Right ventricle myocardium inferior (tissue), 1 donor: ENCODE data around the gene IBTK. TPM values are rescaled to one million over a fixed set of nuclear protein-coding genes. Genes with fewer than 3 reads are reported as not detected.

Experiments used
- ATAC-seq: fragments of 200-7000 bp; cut with Tn5 transposase; one replicate; pipeline ENCODE4 v1.9.1; 2020; ENCODE audit warnings: mild to moderate bottlenecking, moderate library complexity
- DNase-seq: peaks from one replicate; pipeline ENCODE4 v3.0.0; 2021; ENCODE audit errors: missing footprints
- intact Hi-C: fragments of 100-400 bp; cut with DNase I; formaldehyde crosslinking; loops from one replicate; pipeline ENCODE4 v1.11.0; 2022
- total RNA-seq: library from RNA; stranded (reverse); fragmentation: NEBNext Ultra II Directional; extraction: Animal tissue kit (Norgen Biotek cat#: 25700); gene quantifications from one replicate; pipeline ENCODE4 v1.2.1, GENCODE V29; 2021
- donor health status: DM: no; HTN: yes; CAD: no; lungs with severe emphysema.

Gene IBTK
- total RNA-seq, 1 donor from 2014 or later, result 27.6 TPM

GRCh38 chr6:82251942-82252341, 4.4 kb upstream of the IBTK start:
- ATAC-seq, result no peak
- intact Hi-C loops, result loop anchor here (5.0 kb wide), 1 partner anchor 805 kb away; no protein-coding TSS in a partner anchor
- no peak for DNase-seq

DNA sequence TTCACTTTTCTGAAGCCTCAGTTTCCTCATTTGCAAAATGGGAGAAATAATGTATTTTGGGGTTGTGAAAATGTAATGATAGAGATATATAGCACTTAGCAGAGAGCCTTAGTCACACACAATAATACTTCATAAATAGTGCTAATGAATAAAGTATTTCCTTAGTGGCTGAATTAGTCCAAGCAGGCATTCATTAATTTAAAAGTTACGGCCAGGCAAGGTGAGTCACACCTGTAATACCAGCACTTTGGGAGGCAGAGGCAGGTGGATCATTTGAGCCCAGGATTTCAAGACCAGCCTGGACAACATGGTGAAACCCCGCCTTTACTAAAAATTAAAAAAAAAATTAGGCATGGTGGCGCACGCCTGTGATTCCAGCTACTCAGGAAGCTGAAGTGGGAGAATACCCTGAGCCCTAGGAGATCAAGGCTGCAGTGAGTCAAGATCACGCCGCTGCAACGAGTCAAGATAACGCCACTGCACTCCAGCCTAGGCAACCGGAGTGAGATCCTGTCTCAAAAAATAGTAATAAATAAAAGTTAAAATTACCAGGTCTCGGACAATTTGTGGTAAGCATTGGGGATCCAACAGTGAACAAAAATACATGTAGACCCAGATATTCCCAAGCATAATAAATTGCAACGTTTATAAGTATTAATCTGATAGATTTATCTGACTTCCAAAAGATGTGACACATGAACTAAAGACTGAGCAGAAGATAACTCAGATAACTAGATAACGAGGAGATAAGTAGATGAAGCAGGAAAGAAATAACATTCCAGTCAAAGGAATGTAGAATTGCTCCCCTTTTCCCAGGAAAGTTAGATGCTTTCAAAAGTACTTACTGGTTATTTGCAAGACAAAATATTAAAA, 2.1 kb upstream of the IBTK start:
- intact Hi-C loops, result loop anchor here (5.0 kb wide), 2 partner anchors 808 to 818 kb away; partner anchors contain the start of genes DOP1A and UBE3D
- DNase-seq (no peak), ATAC-seq (no peak)

DNA sequence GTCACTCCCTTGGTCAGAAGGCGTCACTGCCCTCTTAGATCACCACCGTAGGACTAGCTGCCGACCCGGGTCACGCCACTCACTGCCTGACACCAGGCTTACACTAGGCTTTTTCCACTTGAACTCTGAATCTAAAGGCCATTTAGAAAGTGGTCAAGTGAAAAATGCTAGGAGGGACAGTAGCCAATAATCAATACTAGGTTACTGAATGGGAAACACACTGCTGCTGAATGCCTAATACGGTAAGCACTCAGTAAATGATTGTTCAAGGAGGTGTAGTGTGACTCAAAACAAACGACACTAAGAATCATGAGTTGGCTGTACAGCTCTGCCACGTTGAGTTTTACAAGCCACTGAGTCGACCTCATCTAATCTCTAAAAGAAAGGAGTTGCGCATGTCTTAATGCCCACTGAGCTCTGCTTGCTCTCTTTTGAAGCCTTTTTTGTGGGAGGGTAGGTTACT, 760 bp upstream of the IBTK start:
- DNase-seq (peak; percentile 67), ATAC-seq (no peak)
- intact Hi-C loops, result loop anchor here (5.0 kb wide), 1 partner anchor 819 kb away; the partner anchor contains the start of genes DOP1A and UBE3D

DNA sequence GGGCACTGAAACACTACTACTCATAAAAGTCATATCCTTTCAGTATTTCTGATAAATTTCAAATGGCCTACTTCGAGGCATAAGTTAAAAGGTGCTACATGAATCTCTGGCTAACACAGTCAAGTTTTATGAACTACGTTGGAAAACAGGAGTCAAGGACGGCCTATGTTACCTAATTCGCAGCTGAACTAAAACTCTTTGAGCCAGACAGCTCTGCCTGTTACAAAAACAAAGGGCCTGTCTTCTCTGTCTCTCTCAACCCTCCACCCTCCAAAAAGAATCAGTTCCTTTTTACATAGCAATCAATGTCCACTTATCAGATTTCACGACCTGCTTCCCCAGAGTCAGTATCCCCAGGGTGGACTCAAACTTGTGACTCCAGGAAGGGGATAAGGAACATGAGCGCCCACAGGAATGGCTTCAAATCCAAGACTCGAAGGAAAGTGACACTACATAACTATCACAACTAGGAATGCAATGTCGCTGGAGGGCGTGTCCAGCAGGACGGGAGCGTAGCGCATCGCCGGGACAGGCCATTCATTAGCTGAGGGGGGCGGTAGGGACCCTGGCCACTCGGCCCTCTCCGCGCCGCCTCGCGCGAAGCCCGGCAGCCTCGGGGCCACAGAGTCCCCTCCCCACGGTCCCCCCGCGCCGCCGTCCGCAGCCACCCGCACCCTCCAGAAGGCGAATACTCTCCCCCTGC, 591 bp downstream of the IBTK start:
- peak; percentile 82 for DNase-seq
- intact Hi-C loops, result loop anchor here (2.0 to 5.0 kb wide), 2 partner anchors 820 to 946 kb away; partner anchors contain the start of genes DOP1A, PGM3, RWDD2A and UBE3D
- ATAC-seq, result peak; percentile 72

GRCh38 chr6:82246370-82246769, 1.2 kb downstream of the IBTK start:
- DNase-seq (no peak), ATAC-seq (no peak)
- intact Hi-C loops, result loop anchor here (2.0 to 5.0 kb wide), 2 partner anchors 821 to 946 kb away; partner anchors contain the start of genes DOP1A, PGM3, RWDD2A and UBE3D

GRCh38 chr6:82245376-82245775, 2.2 kb downstream of the IBTK start:
- DNase-seq (no peak), ATAC-seq (no peak)
- intact Hi-C loops, result loop anchor here (5.0 kb wide), 1 partner anchor 822 kb away; the partner anchor contains the start of genes DOP1A and UBE3D

DNA sequence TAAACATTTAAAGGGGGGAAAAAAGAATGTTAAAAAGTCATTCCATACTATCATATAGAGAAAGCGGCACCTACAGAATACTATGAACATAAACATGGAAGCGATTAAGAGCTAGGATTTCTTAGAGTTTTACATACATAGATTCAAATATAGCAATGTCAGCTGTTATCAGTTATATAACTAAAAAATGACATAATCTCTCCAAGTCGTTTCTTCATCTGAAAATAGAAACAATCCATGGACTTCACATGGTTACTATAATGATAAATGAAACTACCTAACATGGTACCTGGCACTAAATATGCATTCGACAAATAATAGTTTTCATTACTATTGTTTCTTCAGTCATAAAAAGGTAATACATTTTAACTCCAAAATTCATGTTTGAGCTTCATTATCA, 3.7 kb downstream of the IBTK start:
- ATAC-seq, result no peak
- intact Hi-C loops, result no loop called here

DNA sequence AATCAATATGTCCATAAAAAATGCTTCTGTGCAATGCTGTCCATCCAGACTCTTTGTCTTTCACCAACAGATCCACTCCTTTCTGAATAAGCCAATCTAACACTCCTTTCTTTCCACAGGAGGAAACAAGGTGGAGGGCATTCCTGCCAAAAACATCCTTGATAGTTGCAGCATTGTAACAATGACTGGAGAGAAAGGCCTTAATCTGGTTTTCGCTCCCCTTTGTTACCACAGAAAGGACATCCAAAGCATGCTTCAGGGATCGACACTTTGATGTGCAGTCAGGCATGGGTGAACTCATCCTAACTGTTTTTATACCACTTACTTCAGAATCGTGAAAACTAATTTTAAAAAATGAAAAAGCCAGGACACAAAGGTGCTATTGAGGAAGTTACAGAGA, 7.4 kb downstream of the IBTK start:
- DNase-seq (no peak), ATAC-seq (no peak)
- intact Hi-C loops, result no loop called here

More for the DNA sequence above, 3.7 kb downstream of the IBTK start:
- no peak for DNase-seq

GRCh38 chr6:82239597-82239996, 7.9 kb downstream of the IBTK start:
- no peak for ATAC-seq
- intact Hi-C loops, result no loop called here
- DNase-seq, result no peak

GRCh38 chr6:82237013-82237412, 10.5 kb downstream of the IBTK start:
- ATAC-seq (no peak), DNase-seq (no peak)
- intact Hi-C loops, result no loop called here

DNA sequence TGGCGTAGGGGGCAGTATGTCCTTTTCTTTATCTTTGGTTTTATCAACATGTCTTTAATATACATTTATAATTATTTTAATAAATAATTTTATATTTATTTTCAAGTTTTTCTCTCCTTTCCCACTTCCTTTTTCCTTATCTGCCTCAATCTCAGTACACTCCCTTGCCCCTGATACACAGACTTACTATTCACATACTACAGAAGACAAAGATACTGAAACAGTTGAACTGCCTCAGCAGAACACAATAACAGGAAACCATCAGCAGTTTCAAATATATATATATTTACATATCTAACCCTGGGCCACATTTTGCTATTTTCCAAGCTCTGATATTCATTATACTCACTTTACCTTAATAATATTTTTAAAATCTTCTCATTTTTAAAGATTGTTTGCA, 19.8 kb downstream of the IBTK start:
- no peak for DNase-seq
- intact Hi-C loops, result no loop called here
- no peak for ATAC-seq

DNA sequence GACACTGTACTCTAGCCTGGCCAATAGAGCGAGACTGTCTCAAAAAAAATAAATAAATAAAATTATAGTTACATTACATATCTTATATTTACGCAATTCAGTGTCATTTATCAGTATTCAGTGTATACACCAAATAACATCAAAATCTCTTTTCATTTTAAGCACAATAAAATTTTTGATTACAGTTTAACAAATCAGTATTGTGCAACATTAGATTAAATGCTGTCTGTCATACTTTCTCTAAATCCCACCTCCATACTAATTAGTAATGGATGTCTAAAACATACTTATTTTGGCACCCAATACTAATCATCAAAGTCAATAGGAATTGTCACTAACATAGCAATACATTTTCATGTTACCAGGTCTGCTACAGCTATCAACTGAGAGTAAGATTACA, 27.4 kb downstream of the IBTK start:
- intact Hi-C loops, result no loop called here
- no peak for ATAC-seq
- no peak for DNase-seq

- no peak for ATAC-seq
- DNase-seq, result no peak
- intact Hi-C loops, result no loop called here
Measured at GRCh38 chr6:82217018-82217586, 30.4 kb downstream of the IBTK start.

DNA sequence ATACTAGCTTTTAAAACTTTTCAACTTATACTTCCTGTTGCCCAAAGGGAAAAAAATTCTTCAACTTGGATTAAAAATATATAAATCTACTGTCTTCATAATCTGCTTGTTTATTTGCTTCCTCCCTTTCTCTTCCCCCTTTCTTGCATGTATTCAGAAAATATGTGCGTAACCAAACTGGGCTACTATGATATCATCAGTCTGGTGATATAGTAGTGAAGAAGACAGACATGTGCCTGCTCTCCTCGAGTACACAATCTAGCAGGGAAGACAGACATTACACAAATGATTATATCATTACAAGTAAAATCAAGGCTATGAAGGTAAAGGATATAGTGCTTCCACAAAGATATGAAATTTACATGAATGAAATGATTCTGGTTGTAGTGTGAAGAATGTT, 31.0 kb downstream of the IBTK start:
- intact Hi-C loops, result no loop called here
- ATAC-seq, result no peak
- DNase-seq, result no peak

DNA sequence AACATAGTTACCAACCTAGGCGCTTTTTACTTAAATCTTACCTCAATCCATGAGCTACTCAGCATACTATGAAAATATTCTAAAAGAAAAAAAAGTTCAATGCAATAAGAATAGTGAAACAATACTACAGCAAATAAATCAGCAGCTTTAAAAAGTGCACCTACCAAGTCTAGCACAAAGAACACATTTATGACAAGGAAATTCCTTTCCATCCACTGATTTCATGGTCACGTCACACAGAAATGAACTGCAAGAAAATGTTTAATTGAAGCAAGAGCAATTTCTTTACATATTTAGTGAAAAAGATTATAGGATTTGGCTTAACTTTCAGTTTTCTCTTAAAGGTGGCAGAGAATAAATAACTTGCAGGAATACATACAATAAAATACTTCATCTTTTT, 36.2 kb downstream of the IBTK start:
- intact Hi-C loops, result no loop called here
- DNase-seq, result no peak
- ATAC-seq, result no peak

DNA sequence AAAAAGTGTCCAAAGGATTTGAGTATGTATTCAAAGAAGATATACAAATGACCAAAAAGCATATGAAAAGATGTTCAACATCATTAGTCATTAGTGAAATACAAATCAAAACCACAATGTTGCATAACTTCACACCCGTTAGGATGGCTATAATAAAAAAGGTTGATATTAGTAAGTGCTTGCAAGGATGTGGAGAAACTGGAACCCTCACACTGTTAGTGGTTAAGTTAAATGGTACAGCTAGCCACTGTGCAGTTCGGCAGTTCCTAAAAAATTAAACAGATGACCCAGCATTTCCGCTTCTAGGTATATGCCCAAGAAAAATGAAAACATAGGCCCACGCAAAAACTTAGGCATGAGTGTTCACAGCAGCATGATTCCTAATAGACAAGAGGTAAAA, 38.6 kb downstream of the IBTK start:
- intact Hi-C loops, result no loop called here
- ATAC-seq, result no peak
- DNase-seq, result no peak

- no peak for DNase-seq
- ATAC-seq, result peak; percentile 94
- intact Hi-C loops, result no loop called here
Measured at GRCh38 chr6:82205930-82206392, 41.6 kb downstream of the IBTK start.

- intact Hi-C loops, result no loop called here
- ATAC-seq, result no peak
- no peak for DNase-seq
Measured at GRCh38 chr6:82204020-82204419, 43.5 kb downstream of the IBTK start.

GRCh38 chr6:82197784-82198183, 49.8 kb downstream of the IBTK start:
- DNase-seq (no peak), ATAC-seq (peak; percentile 43)
- intact Hi-C loops, result no loop called here
